T-helper 2 cell treated with Interferon-gamma antibody and Interleukin-4, amounts not matched to agents 5 μg/mL and 100 μg/mL, for 36 hours (primary cell): ENCODE data around the gene METTL6.
A peak's percentile ranks its signal among the peaks of the same experiment; 100 is the strongest.

ENCODE experiments used
- DNase-seq: peaks from one replicate; pipeline ENCODE4 v3.0.0; 2021; ENCODE audit warnings: low spot score
- H3K27ac Mint-ChIP-seq: one replicate; pipeline ENCODE4 v1.8.0; 2021; ENCODE audit warnings: mild to moderate bottlenecking, mixed read lengths
- H3K27me3 Mint-ChIP-seq: one replicate; pipeline ENCODE4 v1.8.0; 2021; ENCODE audit warnings: low read depth, mixed read lengths
- H3K36me3 Mint-ChIP-seq: one replicate; pipeline ENCODE4 v1.8.0; 2021; ENCODE audit warnings: low read depth, mixed read lengths
- H3K4me1 Mint-ChIP-seq: one replicate; pipeline ENCODE4 v1.8.0; 2021; ENCODE audit warnings: low read depth, mixed read lengths
- H3K4me3 Mint-ChIP-seq: one replicate; pipeline ENCODE4 v1.8.0; 2022; ENCODE audit warnings: mild to moderate bottlenecking, moderate library complexity, mixed read lengths
- H3K9me3 Mint-ChIP-seq: one replicate; pipeline ENCODE4 v1.8.0; 2021; ENCODE audit warnings: mixed read lengths

Gene METTL6

DNA sequence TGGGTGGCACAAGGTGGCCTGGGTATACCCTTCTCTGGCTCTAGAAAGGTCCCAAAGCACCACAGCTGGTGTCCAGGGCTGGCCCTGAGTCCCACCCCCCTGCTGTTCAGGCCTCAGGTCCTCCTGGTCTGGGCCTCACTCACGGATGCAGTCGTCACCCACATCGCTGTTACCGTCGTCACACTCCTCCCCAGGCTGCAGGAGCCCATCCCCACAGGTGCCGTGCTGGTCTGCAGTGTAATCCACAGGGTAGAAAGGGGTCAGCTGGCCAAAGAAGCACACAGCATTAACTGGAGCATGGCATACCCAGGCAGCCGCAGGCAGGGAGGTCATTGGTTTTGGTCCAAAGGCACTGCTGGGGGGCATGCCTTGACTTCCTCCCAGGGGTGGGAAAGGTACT lies 28.4 kb upstream of the METTL6 start:
- H3K9me3 Mint-ChIP-seq, result peaks cover 4% of the 10 kb centered on the region
- H3K27ac Mint-ChIP-seq, result no peak overlapping the region
- peaks cover 8% of the 10 kb centered on the region for H3K4me1 Mint-ChIP-seq
- no peaks in the 10 kb centered on the region for H3K27me3 Mint-ChIP-seq
- no peaks in the 10 kb centered on the region for H3K36me3 Mint-ChIP-seq
- no peak overlapping the region for H3K4me3 Mint-ChIP-seq
- no peak for DNase-seq

DNA sequence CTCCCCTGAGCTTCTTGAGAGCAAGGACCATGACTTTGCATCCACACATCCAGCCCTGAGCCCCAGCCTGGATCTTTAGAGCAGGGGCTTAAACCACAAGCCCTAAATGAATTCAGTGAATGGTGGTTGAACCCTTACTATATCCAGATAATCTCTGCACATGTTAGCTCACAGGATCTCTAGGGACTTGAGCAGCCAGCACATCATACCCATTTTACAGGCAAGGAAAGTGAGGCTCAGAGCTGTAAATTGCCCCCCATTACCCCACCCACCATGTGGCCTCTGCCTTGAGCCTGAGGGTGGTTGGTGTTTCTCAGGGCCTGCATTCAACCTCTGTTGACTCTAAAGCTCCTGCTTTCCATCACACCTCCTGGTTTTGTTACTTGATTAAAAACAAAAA lies 27.6 kb upstream of the METTL6 start:
- H3K36me3 Mint-ChIP-seq, result no peaks in the 10 kb centered on the region

DNA sequence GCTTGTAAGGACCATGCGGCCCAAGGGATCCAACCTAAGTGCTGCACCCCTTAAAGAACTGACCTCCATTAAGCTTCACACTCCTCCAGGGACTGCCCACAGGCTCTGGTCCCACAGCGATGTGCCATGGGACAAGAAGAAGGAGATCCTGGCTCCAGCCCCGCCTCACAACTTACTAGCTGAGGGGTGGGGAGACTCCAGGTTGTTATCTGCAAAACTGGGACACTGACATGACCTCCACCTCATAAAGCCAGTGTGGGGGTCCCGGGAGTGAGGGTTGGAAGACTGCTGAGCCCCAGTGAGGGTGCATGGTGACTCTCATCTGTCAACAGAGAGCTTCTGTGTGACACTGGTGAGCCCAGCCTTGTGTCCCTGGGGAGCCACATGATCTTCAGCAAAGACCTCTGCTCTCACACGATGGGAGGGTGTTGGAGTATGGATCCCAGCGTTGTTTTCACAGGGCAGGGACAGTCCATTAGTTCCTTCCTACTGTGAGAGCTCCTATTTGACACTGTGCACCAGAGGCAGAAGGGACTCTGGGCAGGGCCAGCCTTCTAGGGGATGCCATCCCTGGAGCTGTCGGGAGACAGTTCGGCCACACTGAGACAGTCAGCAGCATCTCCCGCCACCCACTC lies 26.8 kb upstream of the METTL6 start:
- no peaks in the 10 kb centered on the region for H3K36me3 Mint-ChIP-seq
- H3K27me3 Mint-ChIP-seq, result no peaks in the 10 kb centered on the region
- H3K4me1 Mint-ChIP-seq, result peaks cover 3% of the 10 kb centered on the region
- DNase-seq, result no peak
- H3K4me3 Mint-ChIP-seq, result no peak overlapping the region
- H3K9me3 Mint-ChIP-seq, result peaks cover 4% of the 10 kb centered on the region
- no peak overlapping the region for H3K27ac Mint-ChIP-seq

More for the DNA sequence above, 27.6 kb upstream of the METTL6 start:
- H3K4me1 Mint-ChIP-seq, result peaks cover 3% of the 10 kb centered on the region
- no peaks in the 10 kb centered on the region for H3K27me3 Mint-ChIP-seq
- peaks cover 4% of the 10 kb centered on the region for H3K9me3 Mint-ChIP-seq
- no peak overlapping the region for H3K4me3 Mint-ChIP-seq
- H3K27ac Mint-ChIP-seq, result no peak overlapping the region
- no peak for DNase-seq

DNA sequence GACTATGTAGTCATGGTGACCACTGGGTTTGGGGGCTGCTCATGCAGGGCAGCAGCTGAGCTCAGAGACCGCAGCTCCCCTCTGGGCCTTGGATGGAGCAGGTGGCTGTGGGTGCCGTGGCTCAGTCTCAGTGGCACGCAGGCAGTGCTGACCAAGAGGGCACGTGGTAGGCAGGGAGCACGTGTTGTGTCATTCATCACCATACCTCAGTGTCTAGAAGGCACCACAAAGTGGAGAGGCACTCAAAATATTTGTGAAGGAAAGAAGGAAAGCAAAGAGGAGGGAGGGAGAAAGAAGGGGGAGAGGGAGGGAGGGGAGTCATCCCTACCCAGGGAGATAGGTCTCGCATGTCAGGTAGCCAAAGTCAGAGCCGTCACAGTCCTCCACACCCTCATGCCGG lies 26.2 kb upstream of the METTL6 start:
- H3K27me3 Mint-ChIP-seq, result no peaks in the 10 kb centered on the region
- peaks cover 3% of the 10 kb centered on the region for H3K4me1 Mint-ChIP-seq
- H3K36me3 Mint-ChIP-seq, result no peaks in the 10 kb centered on the region
- H3K27ac Mint-ChIP-seq, result no peak overlapping the region
- peaks cover 4% of the 10 kb centered on the region for H3K9me3 Mint-ChIP-seq
- DNase-seq, result no peak
- no peak overlapping the region for H3K4me3 Mint-ChIP-seq

DNA sequence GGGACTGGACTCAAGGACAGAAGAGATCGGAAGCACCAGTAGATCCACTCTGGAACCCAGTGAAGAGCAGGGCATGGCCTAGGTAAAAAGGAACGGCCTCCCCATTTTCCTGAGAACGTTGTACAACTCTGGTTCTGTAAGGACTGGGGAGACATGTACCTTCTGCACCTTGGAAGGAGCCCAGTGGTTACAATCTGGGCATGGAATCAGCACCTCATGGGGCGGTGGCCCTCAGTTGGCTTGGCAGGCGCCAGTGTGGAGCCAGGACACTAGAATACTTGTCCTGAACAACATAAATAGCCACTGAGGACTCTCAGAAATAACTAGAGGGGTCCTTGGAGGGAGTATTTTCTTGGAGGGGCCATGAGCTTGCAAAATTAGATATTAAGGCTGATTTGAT lies 25.6 kb upstream of the METTL6 start:
- H3K4me1 Mint-ChIP-seq, result no peaks in the 10 kb centered on the region
- no peak overlapping the region for H3K27ac Mint-ChIP-seq
- H3K4me3 Mint-ChIP-seq, result no peak overlapping the region
- no peak for DNase-seq
- no peaks in the 10 kb centered on the region for H3K36me3 Mint-ChIP-seq
- H3K9me3 Mint-ChIP-seq, result no peaks in the 10 kb centered on the region
- H3K27me3 Mint-ChIP-seq, result no peaks in the 10 kb centered on the region

DNA sequence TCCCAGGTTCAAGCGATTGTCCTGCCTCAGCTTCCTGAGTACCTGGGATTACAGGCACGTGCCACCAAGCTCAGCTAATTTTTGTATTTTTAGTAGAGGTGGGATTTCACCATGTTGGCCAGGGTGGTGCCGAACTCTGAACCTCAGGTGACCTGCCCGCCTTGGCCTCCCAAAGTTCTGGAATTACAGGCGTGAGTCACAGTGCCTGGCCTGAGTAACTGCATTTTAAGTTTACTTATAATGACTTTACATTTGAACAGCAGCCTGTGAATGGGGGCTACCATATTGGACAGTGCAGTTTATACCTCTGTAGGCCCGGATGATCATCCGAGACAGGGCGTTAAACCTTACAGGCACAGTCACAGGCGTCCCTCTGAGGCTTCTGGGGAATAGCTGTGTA lies 24.8 kb upstream of the METTL6 start:
- Mint-ChIP-seq H3K27ac (no peak overlapping the region), H3K27me3 (no peaks in the 10 kb centered on the region), H3K9me3 (no peaks in the 10 kb centered on the region), H3K4me3 (no peak overlapping the region), H3K36me3 (no peaks in the 10 kb centered on the region), H3K4me1 (no peaks in the 10 kb centered on the region)
- no peak for DNase-seq

DNA sequence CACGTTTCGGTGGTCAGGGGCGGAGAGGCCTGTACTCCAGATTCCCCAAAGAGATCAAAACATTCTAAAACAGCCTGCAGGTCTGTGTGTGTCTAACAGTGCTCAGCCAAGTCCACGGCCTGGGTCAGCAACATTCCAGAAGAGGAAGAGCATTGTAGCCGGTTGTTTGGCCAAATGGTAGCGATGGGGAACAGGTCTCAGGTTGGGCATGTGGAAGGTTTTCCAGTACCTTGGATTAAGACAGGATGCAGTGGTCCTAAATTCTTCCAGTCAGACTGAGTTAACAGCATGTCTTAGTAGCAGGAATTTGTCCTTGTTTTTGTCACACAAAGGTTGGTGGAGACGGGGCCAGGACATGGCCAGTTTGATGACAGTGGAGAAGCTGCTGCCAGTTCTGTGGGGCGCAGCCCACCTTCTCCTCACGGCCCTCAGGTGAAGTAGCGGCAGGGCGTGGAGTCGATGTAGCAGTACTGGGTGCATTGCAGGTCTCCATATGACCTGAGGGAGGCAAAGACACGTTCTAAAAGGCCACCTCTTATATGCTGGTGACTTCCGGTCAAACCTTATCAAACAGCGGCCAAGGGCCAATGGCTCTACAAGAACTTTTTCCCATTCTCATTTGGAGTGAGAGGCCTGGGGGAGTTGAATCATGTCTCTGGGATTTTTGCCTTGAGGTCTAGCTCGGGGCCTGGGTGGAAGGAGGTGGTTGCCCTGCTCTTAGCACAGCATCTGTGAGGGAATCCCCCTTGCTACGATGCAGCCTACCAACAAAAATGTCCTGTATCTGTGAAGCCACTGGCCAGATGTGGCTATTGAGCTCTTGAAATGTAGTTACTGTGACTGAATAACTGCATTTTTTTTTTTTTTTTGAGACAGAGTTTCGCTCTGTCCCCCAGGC lies 24.1 kb upstream of the METTL6 start:
- Mint-ChIP-seq H3K27me3 (no peaks in the 10 kb centered on the region), H3K4me3 (no peak overlapping the region), H3K9me3 (no peaks in the 10 kb centered on the region), H3K36me3 (no peaks in the 10 kb centered on the region), H3K4me1 (no peaks in the 10 kb centered on the region), H3K27ac (no peak overlapping the region)
- no peak for DNase-seq

DNA sequence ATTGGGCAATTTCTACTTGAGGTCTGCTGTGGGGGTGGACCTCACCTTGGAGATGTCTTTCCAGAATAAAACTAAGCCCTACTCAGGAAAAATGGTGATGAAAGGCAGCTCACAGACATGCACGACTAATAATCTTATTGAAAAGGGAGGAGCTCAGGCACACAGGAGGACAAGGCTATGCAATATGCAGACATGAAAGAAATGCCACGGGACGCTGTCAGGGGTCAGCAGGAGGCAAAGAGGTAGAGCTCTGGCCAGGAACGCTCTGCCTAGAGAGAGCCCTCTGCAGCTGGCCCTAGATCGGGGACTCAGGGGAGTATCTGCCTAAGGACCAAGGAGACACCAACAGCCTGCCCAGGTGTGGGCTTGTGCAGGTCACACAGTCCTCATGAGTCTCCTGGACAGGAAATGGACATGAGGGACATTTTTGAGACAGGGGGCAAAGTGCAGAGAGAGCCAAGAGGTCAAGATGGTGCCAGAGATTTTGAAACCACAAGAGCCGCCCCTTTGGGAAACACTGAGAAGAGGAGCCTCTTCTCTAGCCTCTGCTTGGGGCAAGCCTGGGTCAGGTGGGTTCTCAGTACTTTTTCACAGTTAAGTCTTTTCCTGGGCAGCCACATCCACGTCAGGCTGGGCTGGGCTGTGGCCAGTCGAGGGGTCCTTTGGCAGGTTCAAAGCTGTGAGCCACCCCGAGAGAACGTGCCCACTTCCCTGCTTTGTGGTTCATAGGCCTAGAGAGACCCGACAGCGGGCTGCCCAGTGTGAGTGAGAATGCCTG lies 23.3 kb upstream of the METTL6 start:
- Mint-ChIP-seq H3K4me3 (no peak overlapping the region), H3K4me1 (no peaks in the 10 kb centered on the region), H3K36me3 (no peaks in the 10 kb centered on the region), H3K27me3 (no peaks in the 10 kb centered on the region), H3K9me3 (no peaks in the 10 kb centered on the region), H3K27ac (no peak overlapping the region)
- no peak for DNase-seq

DNA sequence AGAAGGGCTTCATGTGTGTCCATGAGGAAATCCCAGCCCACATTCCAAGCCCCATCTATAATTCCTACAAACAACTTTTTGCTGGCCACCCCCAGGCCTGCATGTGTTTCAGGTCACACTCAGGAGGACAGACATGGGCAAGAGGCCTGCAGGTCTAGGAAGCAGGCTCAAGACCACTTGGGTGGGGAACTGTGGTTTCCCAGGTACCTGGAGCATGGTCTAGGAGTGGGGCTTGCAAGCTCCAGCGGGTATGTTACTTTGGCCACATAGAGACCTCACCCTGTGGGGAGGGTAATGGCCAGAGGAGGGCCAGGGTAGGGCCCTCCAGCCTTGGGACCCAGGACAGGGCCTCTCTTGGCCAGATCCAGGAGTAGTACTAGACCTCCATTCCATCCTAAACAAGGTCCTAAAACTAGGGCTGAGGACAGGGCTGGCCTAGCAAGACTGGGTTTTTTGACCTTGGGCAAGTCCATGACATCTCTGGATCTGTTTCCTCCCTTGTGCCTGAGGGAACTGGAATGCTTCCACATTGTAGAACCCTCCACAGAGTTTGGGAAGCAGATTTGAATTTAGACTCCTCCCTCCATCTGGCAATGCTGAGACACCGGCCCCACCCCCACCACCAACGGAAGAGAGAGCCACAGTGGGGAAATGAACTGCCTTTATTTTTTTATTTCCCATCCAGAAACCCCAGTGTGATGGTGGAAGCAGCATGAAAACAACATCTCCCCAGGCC lies 22.3 kb upstream of the METTL6 start:
- no peak overlapping the region for H3K27ac Mint-ChIP-seq
- H3K4me1 Mint-ChIP-seq, result no peaks in the 10 kb centered on the region
- no peaks in the 10 kb centered on the region for H3K9me3 Mint-ChIP-seq
- peaks cover 2% of the 10 kb centered on the region for H3K36me3 Mint-ChIP-seq
- no peak for DNase-seq
- no peaks in the 10 kb centered on the region for H3K27me3 Mint-ChIP-seq
- no peak overlapping the region for H3K4me3 Mint-ChIP-seq

DNA sequence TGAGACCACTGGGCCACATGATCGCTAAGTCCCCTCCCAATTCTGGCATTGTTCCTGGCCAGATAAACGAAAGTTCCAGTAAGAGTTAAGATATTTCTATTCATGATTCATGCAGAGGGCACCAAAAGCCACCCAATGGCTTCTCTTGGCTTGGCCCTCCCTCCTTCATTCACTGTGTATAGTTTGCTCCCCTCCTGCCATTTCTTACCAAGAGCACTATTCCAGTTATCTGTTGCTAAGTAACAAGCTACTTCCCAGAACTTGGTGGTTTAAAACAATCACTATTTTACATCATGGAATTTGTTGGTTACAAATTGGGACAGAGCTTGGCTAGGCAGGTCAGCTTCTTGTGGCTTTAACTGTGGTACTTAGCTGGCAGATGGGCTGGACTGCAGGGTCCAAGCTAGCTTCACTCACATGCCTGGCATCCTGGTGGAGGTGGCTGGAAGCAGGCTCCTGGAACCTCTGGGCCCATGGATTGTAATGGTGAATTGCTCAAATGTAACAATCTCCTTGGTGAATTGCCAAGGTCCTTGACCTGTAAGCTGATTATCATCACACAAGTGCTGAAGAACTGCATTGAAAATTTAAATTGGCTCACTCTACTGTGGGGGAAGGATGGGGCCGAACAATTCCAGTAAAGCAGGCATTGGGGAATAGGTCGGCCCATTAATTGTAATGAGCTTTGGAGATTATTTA lies 16.6 kb upstream of the METTL6 start:
- H3K27ac Mint-ChIP-seq, result no peak overlapping the region
- peaks cover 12% of the 10 kb centered on the region for H3K4me1 Mint-ChIP-seq
- H3K4me3 Mint-ChIP-seq, result no peak overlapping the region
- no peaks in the 10 kb centered on the region for H3K9me3 Mint-ChIP-seq
- H3K27me3 Mint-ChIP-seq, result no peaks in the 10 kb centered on the region
- no peak for DNase-seq
- peaks cover 42% of the 10 kb centered on the region for H3K36me3 Mint-ChIP-seq

DNA sequence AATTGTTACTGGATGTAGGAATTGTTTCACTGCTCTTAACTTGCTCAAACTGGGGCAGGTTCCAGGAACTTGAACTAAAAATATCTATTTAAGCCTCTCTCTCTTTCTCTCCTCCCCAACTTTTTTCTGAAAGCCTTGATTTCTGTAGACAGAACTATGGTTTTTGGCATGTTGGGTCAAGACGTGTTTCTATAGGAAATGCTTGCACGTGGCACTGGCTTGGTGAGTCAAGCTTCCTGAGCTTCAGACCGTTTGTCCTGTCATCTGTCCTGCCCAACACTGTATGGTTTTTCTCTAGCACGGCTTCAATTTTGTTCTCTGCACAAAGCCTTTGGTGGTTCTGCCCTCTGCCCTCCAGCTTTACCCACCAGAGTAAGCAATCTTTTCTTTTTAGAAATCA lies 13.5 kb upstream of the METTL6 start:
- no peaks in the 10 kb centered on the region for H3K27me3 Mint-ChIP-seq
- DNase-seq, result no peak
- peak overlapping the region; percentile 38 for H3K27ac Mint-ChIP-seq
- no peak overlapping the region for H3K4me3 Mint-ChIP-seq
- H3K36me3 Mint-ChIP-seq, result peaks cover 66% of the 10 kb centered on the region
- H3K4me1 Mint-ChIP-seq, result peaks cover 12% of the 10 kb centered on the region
- H3K9me3 Mint-ChIP-seq, result no peaks in the 10 kb centered on the region

DNA sequence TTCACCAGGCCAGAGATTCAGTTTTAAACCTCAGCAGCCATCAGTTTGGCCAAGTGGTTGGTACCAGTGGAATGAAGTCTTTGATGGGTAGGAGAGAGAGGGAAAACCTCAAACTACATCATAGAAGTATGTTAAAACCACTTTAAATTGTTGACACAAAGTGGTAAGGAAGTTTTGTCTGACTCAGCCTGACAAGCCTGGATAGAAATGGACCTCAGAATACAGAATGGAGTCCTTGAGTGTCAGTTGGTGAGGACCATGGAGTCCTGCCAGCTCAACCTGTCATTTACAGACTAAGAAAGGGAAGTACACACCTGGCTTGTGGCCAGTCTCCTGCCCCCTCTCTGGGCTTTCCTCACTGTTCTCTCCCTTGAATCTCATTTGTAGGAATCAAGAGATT lies 12.1 kb upstream of the METTL6 start:
- Mint-ChIP-seq H3K4me1 (peaks cover 12% of the 10 kb centered on the region), H3K27ac (no peak overlapping the region), H3K4me3 (no peak overlapping the region), H3K27me3 (no peaks in the 10 kb centered on the region), H3K36me3 (peaks cover 72% of the 10 kb centered on the region), H3K9me3 (no peaks in the 10 kb centered on the region)
- DNase-seq, result no peak

DNA sequence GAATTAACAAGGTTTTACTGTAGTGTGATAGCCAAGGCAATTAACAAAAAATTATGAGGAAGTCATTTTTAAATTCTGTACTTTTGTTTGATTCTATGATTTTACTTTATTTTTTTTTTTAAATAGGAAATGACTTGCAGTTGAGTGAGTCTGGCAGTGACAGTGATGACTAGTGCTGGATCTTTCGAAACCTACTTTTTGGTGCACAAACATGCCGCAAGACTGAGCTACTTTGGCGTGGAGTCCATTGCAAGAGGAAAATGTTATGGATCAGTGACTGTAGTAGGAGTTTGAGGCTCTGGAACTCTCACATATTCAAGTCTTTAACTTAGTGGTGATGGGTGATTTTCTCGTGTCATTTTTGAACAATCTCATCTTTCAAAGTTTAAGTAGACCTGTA lies 11.6 kb upstream of the METTL6 start:
- DNase-seq, result no peak
- Mint-ChIP-seq H3K27ac (no peak overlapping the region), H3K4me1 (peaks cover 12% of the 10 kb centered on the region), H3K9me3 (no peaks in the 10 kb centered on the region), H3K27me3 (no peaks in the 10 kb centered on the region), H3K36me3 (peaks cover 75% of the 10 kb centered on the region), H3K4me3 (no peak overlapping the region)
